GM12873 (cell line): ENCODE results near the gene SULT2B1.

Experiments used
- CTCF ChIP-seq: IDR thresholded peaks from 2 replicates; pipeline ENCODE4 v1.5.1; 2012; ENCODE audit warnings: low read depth, mild to moderate bottlenecking, moderate library complexity, low read length, control low read depth; ENCODE audit not compliant: insufficient read depth; ENCODE audit errors: missing control alignments

The SULT2B1 gene

GRCh38 chr19:48639483-48640375, 87.8 kb downstream of the SULT2B1 start:
- no peak for TF ChIP-seq CTCF

- no peak for TF ChIP-seq CTCF
These were observed 89.9 kb downstream of the SULT2B1 start for GRCh38 chr19:48641850-48642249.

- TF ChIP-seq CTCF, result no peak
These were observed 90.9 kb downstream of the SULT2B1 start for GRCh38 chr19:48642862-48643261.

- no peak for TF ChIP-seq CTCF
These were observed 92.4 kb downstream of the SULT2B1 start for GRCh38 chr19:48644355-48644754.

- no peak for TF ChIP-seq CTCF
These were observed 93.1 kb downstream of the SULT2B1 start for GRCh38 chr19:48644839-48645619.

- TF ChIP-seq CTCF, result no peak
These were observed 93.6 kb downstream of the SULT2B1 start for GRCh38 chr19:48645620-48646000.

GRCh38 chr19:48646001-48646721, 94.2 kb downstream of the SULT2B1 start, which contains the start of gene CA11:
Gene CA11, minus strand, starts transcription at chr19:48646187. Its CDS starts 555 bp downstream, at chr19:48645632.
- peak; percentile 82 for TF ChIP-seq CTCF
